ENCODE results near the gene RIN3.

RIN3 gene

GRCh38 chr14:92633724-92634123, 120.1 kb downstream of the RIN3 start:
- no peak overlapping the region for H3K4me3 Mint-ChIP-seq
- DNase-seq, result no peak
- no peak for TF ChIP-seq CTCF (IDR thresholded peaks at IDR 0.05)
- peaks cover 8% of the 10 kb centered on the region for H3K27me3 Mint-ChIP-seq (ENCODE audit: low read depth, poor library complexity)
- peaks cover 4% of the 10 kb centered on the region for H3K9me3 Mint-ChIP-seq
- no peak overlapping the region for H3K27ac Mint-ChIP-seq
- H3K4me1 Mint-ChIP-seq, result peaks cover 4% of the 10 kb centered on the region
- H3K36me3 Mint-ChIP-seq (ENCODE audit: low read depth), result no peaks in the 10 kb centered on the region

- Mint-ChIP-seq H3K27me3 (ENCODE audit: low read depth, poor library complexity) (peaks cover 8% of the 10 kb centered on the region), H3K27ac (peak overlapping the region; percentile 45), H3K9me3 (no peaks in the 10 kb centered on the region), H3K4me1 (no peaks in the 10 kb centered on the region), H3K4me3 (no peak overlapping the region), H3K36me3 (ENCODE audit: low read depth) (no peaks in the 10 kb centered on the region)
- no peak for TF ChIP-seq CTCF (IDR thresholded peaks at IDR 0.05)
- DNase-seq, result no peak
These were observed 121.5 kb downstream of the RIN3 start for GRCh38 chr14:92635031-92635430.

GRCh38 chr14:92635896-92636295, 122.3 kb downstream of the RIN3 start:
- Mint-ChIP-seq H3K27me3 (ENCODE audit: low read depth, poor library complexity) (peaks cover 8% of the 10 kb centered on the region), H3K9me3 (no peaks in the 10 kb centered on the region), H3K27ac (no peak overlapping the region), H3K4me1 (no peaks in the 10 kb centered on the region), H3K4me3 (no peak overlapping the region), H3K36me3 (ENCODE audit: low read depth) (no peaks in the 10 kb centered on the region)
- TF ChIP-seq CTCF (IDR thresholded peaks at IDR 0.05), result no peak
- DNase-seq, result no peak

- Mint-ChIP-seq H3K36me3 (ENCODE audit: low read depth) (no peaks in the 10 kb centered on the region), H3K27me3 (ENCODE audit: low read depth, poor library complexity) (peaks cover 4% of the 10 kb centered on the region), H3K9me3 (no peaks in the 10 kb centered on the region), H3K27ac (no peak overlapping the region), H3K4me3 (no peak overlapping the region), H3K4me1 (no peaks in the 10 kb centered on the region)
- DNase-seq, result peak; percentile 35
- TF ChIP-seq CTCF (IDR thresholded peaks at IDR 0.05), result no peak
These were observed 123.6 kb downstream of the RIN3 start for GRCh38 chr14:92637228-92637627.

DNA sequence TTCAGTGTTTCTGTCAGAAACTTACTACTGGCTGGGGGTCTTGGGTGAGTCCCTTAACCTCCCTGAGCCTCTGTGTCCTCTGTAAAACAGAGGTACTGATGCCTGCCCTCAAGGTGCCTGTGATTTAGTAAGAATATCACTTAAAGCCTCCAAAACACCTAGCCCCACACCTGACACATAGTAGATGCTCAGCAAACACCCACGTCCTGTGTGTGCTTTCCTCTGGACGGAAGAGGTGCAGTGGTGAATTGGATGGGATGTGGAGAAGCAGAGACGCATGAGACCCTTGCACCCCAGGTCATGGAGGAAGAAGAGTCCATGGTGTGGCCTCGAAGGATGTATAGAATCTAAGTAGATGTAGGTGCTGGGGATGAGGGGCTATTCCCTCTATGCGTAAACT, 124.3 kb downstream of the RIN3 start:
- Mint-ChIP-seq H3K4me1 (no peaks in the 10 kb centered on the region), H3K27ac (no peak overlapping the region), H3K27me3 (ENCODE audit: low read depth, poor library complexity) (peaks cover under 1% of the 10 kb centered on the region), H3K4me3 (no peak overlapping the region), H3K36me3 (ENCODE audit: low read depth) (no peaks in the 10 kb centered on the region), H3K9me3 (no peaks in the 10 kb centered on the region)
- no peak for TF ChIP-seq CTCF (IDR thresholded peaks at IDR 0.05)
- DNase-seq, result no peak

DNA sequence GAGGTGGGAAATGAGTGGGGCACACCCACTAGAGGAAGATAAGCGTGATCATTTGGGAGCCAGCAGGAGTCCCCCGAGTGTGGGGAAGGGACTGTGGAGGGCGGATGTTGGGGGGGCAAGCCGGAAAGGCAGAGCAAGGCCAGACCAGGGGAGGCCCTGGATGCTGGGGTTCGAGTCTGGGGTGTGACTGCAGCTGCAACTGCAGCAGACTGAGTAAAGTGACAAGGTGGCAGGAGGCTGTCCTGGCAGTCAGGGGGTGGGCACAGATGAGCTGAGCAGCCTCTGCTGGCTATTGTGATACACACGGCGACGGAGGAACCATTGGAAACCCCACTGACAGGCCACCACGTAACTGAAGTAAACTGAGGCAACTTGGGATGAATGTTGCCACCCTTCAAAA, 124.7 kb downstream of the RIN3 start:
- Mint-ChIP-seq H3K27me3 (ENCODE audit: low read depth, poor library complexity) (no peaks in the 10 kb centered on the region), H3K36me3 (ENCODE audit: low read depth) (no peaks in the 10 kb centered on the region), H3K4me3 (no peak overlapping the region), H3K9me3 (no peaks in the 10 kb centered on the region), H3K4me1 (no peaks in the 10 kb centered on the region), H3K27ac (no peak overlapping the region)
- no peak for DNase-seq
- TF ChIP-seq CTCF (IDR thresholded peaks at IDR 0.05), result no peak
